HFFc6 (cell line): Measurements from ENCODE around the gene MARK3. TPM values are rescaled to one million over a fixed set of nuclear protein-coding genes. Genes with fewer than 3 reads are reported as not detected.

Experiments
- DNase-seq: peaks from one replicate; pipeline ENCODE4 v3.0.0-alpha.2; 2018
- H3K27ac Mint-ChIP-seq: 2 replicates; pipeline ENCODE4 v1.8.0; 2020; ENCODE audit warnings: mild to moderate bottlenecking, mixed read lengths
- H3K27me3 Mint-ChIP-seq: 2 replicates; pipeline ENCODE4 v1.8.0; 2021; ENCODE audit warnings: mild to moderate bottlenecking, moderate library complexity, mixed read lengths; ENCODE audit not compliant: insufficient read depth
- H3K36me3 Mint-ChIP-seq: 2 replicates; pipeline ENCODE4 v1.8.0; 2021; ENCODE audit warnings: low read depth, mixed read lengths
- H3K4me1 Mint-ChIP-seq: 2 replicates; pipeline ENCODE4 v1.8.0; 2020; ENCODE audit warnings: low read depth, mixed read lengths
- H3K4me3 Mint-ChIP-seq: 2 replicates; pipeline ENCODE4 v1.8.0; 2020; ENCODE audit warnings: mild to moderate bottlenecking, moderate library complexity, mixed read lengths
- H3K9me3 Mint-ChIP-seq: 2 replicates; pipeline ENCODE4 v1.8.0; 2020; ENCODE audit warnings: mild to moderate bottlenecking, mixed read lengths
- total RNA-seq, 6 experiments: library from RNA; stranded (reverse); fragmentation: NEBNext Ultra II Directional; extraction: Animal tissue kit (Norgen Biotek cat#: 25700); gene quantifications; 2 replicates in 1 of 6; 3 replicates in 5 of 6; pipeline ENCODE4 v1.2.3, GENCODE V29; 2021
- TF ChIP-seq, protein P1 (sequence below): fragments of 200-600 bp; sonication (generic); IDR thresholded peaks from 2 replicates; pipeline ENCODE4 v1.5.0; 2021; ENCODE audit warnings: antibody characterized with exemption, mild to moderate bottlenecking

MARK3 gene
- total RNA-seq, 6 experiments from 2014 or later, result 57.4 to 71.8 (median 65.7) TPM

DNA sequence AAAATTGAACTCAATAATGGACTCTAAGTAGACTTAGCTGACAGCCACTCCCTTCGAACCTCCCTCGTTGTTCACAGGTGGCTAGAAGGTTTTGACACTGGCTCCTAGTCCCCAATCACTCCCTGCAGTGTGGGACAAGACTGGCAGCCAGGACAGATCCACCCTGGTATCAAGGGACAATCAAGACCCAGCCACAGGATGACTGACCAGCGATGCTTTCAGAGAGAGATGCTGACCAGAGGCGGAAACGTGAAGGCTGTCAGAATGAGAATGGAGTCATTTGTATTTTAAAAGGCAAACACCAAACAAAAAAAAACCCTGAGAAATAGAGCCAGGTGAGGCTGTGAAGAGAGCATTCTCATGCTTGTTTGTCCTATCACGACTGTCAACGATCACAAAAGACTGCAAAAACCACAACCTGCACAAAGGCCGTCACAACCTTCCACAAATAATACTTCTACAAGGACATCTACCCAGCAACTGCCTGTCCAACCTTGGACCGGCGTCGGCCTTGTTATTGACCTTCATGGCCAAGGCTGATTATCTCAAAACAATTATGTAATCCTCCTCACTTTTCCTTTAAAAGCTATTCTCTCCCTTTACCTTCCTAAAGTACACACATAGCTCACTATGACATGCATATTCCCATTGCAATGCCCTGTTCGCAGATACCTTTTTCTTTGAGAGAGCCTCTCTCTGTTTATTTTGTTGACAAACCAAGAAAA lies 38.0 kb upstream of the MARK3 start:
- TF ChIP-seq, protein P1, sequence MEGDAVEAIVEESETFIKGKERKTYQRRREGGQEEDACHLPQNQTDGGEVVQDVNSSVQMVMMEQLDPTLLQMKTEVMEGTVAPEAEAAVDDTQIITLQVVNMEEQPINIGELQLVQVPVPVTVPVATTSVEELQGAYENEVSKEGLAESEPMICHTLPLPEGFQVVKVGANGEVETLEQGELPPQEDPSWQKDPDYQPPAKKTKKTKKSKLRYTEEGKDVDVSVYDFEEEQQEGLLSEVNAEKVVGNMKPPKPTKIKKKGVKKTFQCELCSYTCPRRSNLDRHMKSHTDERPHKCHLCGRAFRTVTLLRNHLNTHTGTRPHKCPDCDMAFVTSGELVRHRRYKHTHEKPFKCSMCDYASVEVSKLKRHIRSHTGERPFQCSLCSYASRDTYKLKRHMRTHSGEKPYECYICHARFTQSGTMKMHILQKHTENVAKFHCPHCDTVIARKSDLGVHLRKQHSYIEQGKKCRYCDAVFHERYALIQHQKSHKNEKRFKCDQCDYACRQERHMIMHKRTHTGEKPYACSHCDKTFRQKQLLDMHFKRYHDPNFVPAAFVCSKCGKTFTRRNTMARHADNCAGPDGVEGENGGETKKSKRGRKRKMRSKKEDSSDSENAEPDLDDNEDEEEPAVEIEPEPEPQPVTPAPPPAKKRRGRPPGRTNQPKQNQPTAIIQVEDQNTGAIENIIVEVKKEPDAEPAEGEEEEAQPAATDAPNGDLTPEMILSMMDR, result no peak
- Mint-ChIP-seq H3K27me3 (peaks cover 7% of the 10 kb centered on the region; the same call in 1 of the 2 replicates), H3K9me3 (no peaks in the 10 kb centered on the region), H3K36me3 (peaks cover 27% of the 10 kb centered on the region), H3K4me3 (no peak overlapping the region), H3K4me1 (peaks cover 23% of the 10 kb centered on the region), H3K27ac (peak overlapping the region; percentile 4; the same call in 1 of the 2 replicates)
- DNase-seq, result no peak

DNA sequence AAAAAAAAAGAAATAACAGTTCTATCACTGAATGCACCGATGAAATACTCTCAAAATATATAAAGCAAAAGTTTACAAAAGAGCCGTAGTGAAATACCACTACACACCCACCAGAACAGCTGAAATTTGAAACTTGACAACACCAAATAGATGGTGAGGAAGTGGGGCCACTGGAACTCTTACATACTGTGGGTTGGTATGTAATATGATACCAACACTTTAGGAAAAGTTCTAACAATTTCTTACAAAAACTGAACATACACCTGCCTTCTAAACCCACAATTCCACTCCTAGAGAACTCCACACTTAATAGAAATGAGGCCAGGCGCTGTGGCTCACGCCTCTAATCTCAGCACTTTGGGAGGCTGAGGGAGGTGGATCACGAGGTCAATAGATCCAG lies 37.1 kb upstream of the MARK3 start:
- H3K9me3 Mint-ChIP-seq, result peaks cover 1% of the 10 kb centered on the region; the same call in 1 of the 2 replicates
- no peak overlapping the region for H3K27ac Mint-ChIP-seq
- H3K27me3 Mint-ChIP-seq, result peaks cover 7% of the 10 kb centered on the region; the same call in 1 of the 2 replicates
- H3K4me3 Mint-ChIP-seq, result no peak overlapping the region
- H3K36me3 Mint-ChIP-seq, result peaks cover 23% of the 10 kb centered on the region
- H3K4me1 Mint-ChIP-seq, result peaks cover 22% of the 10 kb centered on the region
- DNase-seq, result no peak
- TF ChIP-seq, protein P1, result no peak

DNA sequence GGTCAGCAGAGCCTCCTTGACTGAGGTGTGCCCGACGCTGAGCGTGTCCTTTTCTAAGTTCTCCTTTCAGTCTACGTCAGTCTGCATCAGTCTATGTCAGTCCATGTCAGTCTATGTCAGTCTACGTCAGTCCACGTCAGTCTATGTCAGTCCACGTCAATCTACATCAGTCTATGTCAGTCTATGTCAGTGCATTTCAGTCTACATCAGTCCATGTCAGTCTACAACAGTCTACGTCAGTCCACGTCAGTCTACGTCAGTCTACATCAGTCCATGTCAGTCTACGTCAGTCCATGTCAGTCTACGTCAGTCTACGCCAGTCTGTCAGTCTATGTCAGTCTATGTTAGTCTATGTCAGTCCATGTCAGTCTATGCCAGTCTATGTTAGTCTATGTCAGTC lies 35.2 kb upstream of the MARK3 start:
- Mint-ChIP-seq H3K27ac (no peak overlapping the region), H3K27me3 (peaks cover 10% of the 10 kb centered on the region), H3K4me3 (no peak overlapping the region), H3K9me3 (peaks cover 6% of the 10 kb centered on the region; the same call in 1 of the 2 replicates), H3K36me3 (peaks cover 6% of the 10 kb centered on the region; the same call in 1 of the 2 replicates), H3K4me1 (peaks cover 13% of the 10 kb centered on the region)
- no peak for DNase-seq
- TF ChIP-seq, protein P1, result no peak

DNA sequence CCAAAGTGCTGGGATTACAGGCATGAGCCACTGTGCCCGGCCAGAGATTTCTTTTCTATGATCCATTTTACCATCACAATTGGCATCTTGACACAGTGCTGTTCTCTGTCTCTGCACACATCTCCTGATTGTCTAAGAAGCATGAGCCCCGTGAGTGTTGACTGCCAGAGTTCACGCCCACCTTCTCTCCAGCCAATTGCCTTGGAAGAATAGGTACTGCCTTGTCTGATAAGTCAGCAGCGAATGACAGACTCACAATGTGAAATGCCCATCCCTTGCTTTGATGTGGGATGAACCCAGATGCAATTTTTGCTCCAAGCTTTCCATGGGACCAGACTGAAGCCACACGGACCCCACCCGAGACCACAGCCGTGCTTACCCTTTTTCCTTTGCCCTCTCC lies 31.9 kb upstream of the MARK3 start:
- Mint-ChIP-seq H3K27ac (no peak overlapping the region), H3K4me3 (no peak overlapping the region), H3K27me3 (peaks cover 2% of the 10 kb centered on the region; the same call in 1 of the 2 replicates), H3K36me3 (peaks cover 6% of the 10 kb centered on the region; the same call in 1 of the 2 replicates), H3K4me1 (peaks cover 30% of the 10 kb centered on the region), H3K9me3 (peaks cover 6% of the 10 kb centered on the region; the same call in 1 of the 2 replicates)
- no peak for DNase-seq
- TF ChIP-seq, protein P1, result no peak

DNA sequence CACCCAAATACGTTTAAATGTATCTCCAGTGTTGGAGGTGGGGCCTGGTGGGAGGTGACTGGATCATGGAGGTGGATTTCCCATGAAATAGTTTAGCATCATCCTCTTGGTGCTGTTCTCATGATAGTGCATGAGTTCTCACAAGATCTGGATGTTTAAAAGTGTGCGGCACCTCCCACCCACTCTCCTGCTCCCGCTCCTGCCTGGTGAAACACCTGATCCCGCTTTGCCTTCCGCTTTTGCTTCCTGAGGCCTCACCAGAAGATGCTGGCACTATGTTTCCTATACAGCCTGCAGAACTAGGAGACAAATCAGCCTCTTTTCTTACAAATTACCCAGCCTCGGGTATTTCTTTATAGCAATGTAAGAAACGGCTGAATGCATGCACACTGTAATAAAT lies 31.1 kb upstream of the MARK3 start:
- DNase-seq, result no peak
- Mint-ChIP-seq H3K36me3 (peaks cover 6% of the 10 kb centered on the region; the same call in 1 of the 2 replicates), H3K27ac (no peak overlapping the region), H3K9me3 (peaks cover 6% of the 10 kb centered on the region; the same call in 1 of the 2 replicates), H3K4me1 (peaks cover 29% of the 10 kb centered on the region), H3K4me3 (no peak overlapping the region), H3K27me3 (peaks cover 2% of the 10 kb centered on the region; the same call in 1 of the 2 replicates)
- TF ChIP-seq, protein P1, result no peak
